ENCODE data around the gene MAP4K3.

GRCh38 chr2:39246382-39246980 is 190.6 kb downstream of the MAP4K3 start:
- TF ChIP-seq CTCF (IDR thresholded peaks at IDR 0.05) (no peak), MAX (IDR thresholded peaks at IDR 0.05) (no peak), RAD21 (conservative IDR thresholded peaks at IDR 0.05 in 1 of 2, IDR thresholded peaks at IDR 0.05 in 1 of 2) (no peak), NR3C1 (IDR thresholded peaks at IDR 0.05) (no peak), HOXA7 (CRISPR knock-in tag; IDR thresholded peaks at IDR 0.05) (no peak), CBX8 (IDR thresholded peaks at IDR 0.05) (no peak), CHD2 (IDR thresholded peaks at IDR 0.05; ENCODE audit: low read length, partially characterized antibody) (no peak), POLR2A (IDR thresholded peaks at IDR 0.05; ENCODE audit: low read length) (no peak), RCOR1 (IDR thresholded peaks at IDR 0.05; ENCODE audit: low read depth, low read length) (no peak), EP300 (IDR thresholded peaks at IDR 0.05) (no peak), CEBPB (IDR thresholded peaks at IDR 0.05) (no peak), RFX5 (IDR thresholded peaks at IDR 0.05) (no peak), RARB (CRISPR knock-in tag; IDR thresholded peaks at IDR 0.05) (no peak)
